Activated naive CD8-positive, alpha-beta T cell treated with anti-CD3 and anti-CD28 coated beads for 36 hours (primary cell): Measurements from ENCODE around the gene RBM46. TPM values are rescaled to one million over a fixed set of nuclear protein-coding genes. Genes with fewer than 3 reads are reported as not detected.
"Not testable (repeated sequence)": the region's sequence is repeated elsewhere in the genome, so short reads cannot be mapped to it uniquely, and the experiment has no call there.

Experiments used
- DNase-seq: peaks from one replicate; pipeline ENCODE4 v3.0.0; 2021
- H3K27ac Mint-ChIP-seq: one replicate; pipeline ENCODE4 v1.8.0; 2022; ENCODE audit warnings: mild to moderate bottlenecking, moderate library complexity, mixed read lengths
- H3K27me3 Mint-ChIP-seq: one replicate; pipeline ENCODE4 v1.8.0; 2022; ENCODE audit warnings: mild to moderate bottlenecking, mixed read lengths
- H3K36me3 Mint-ChIP-seq: one replicate; pipeline ENCODE4 v1.8.0; 2021; ENCODE audit warnings: mild to moderate bottlenecking, mixed read lengths
- H3K4me1 Mint-ChIP-seq: one replicate; pipeline ENCODE4 v1.8.0; 2021; ENCODE audit warnings: mixed read lengths
- H3K4me3 Mint-ChIP-seq: one replicate; pipeline ENCODE4 v1.8.0; 2022; ENCODE audit warnings: mild to moderate bottlenecking, moderate library complexity, mixed read lengths
- H3K9me3 Mint-ChIP-seq: one replicate; pipeline ENCODE4 v1.8.0; 2022; ENCODE audit warnings: mixed read lengths
- total RNA-seq, 2 experiments: library from RNA; stranded (reverse); gene quantifications; one replicate each; pipeline ENCODE4 v1.2.3, GENCODE V29; 2021

Gene RBM46
- total RNA-seq, 2 experiments from 2014 or later, result not detected

GRCh38 chr4:154779362-154779947, 1.6 kb upstream of the RBM46 start:
- H3K36me3 Mint-ChIP-seq, result no peaks in the 10 kb centered on the region
- peaks cover 3% of the 10 kb centered on the region for H3K9me3 Mint-ChIP-seq
- H3K27ac Mint-ChIP-seq, result no peak overlapping the region
- H3K4me1 Mint-ChIP-seq, result no peaks in the 10 kb centered on the region
- H3K4me3 Mint-ChIP-seq, result no peak overlapping the region
- peaks cover 37% of the 10 kb centered on the region for H3K27me3 Mint-ChIP-seq
- DNase-seq, result no peak

GRCh38 chr4:154781983-154782293, 866 bp downstream of the RBM46 start:
- DNase-seq, result no peak
- Mint-ChIP-seq H3K27ac (no peak overlapping the region), H3K27me3 (peaks cover 38% of the 10 kb centered on the region), H3K36me3 (no peaks in the 10 kb centered on the region), H3K4me3 (no peak overlapping the region), H3K9me3 (peaks cover 1% of the 10 kb centered on the region), H3K4me1 (no peaks in the 10 kb centered on the region)

- Mint-ChIP-seq H3K27me3 (peaks cover 5% of the 10 kb centered on the region), H3K36me3 (no peaks in the 10 kb centered on the region), H3K4me1 (no peaks in the 10 kb centered on the region), H3K9me3 (no peaks in the 10 kb centered on the region), H3K4me3 (no peak overlapping the region), H3K27ac (no peak overlapping the region)
- no peak for DNase-seq
Observed at GRCh38 chr4:154807042-154807630, 26.1 kb downstream of the RBM46 start.

- H3K4me1 Mint-ChIP-seq, result no peaks in the 10 kb centered on the region
Observed at GRCh38 chr4:154818230-154818629, 37.2 kb downstream of the RBM46 start.

GRCh38 chr4:154822775-154823174, 41.7 kb downstream of the RBM46 start:
- H3K4me3 Mint-ChIP-seq, result no peak overlapping the region
- no peaks in the 10 kb centered on the region for H3K36me3 Mint-ChIP-seq
- no peak overlapping the region for H3K27ac Mint-ChIP-seq
- no peak for DNase-seq
- no peaks in the 10 kb centered on the region for H3K4me1 Mint-ChIP-seq
- H3K9me3 Mint-ChIP-seq, result no peaks in the 10 kb centered on the region
- peaks cover 8% of the 10 kb centered on the region for H3K27me3 Mint-ChIP-seq

More at GRCh38 chr4:154818230-154818629, 37.2 kb downstream of the RBM46 start:
- DNase-seq, result no peak
- H3K27me3 Mint-ChIP-seq, result peaks cover 7% of the 10 kb centered on the region
- H3K27ac Mint-ChIP-seq, result no peak overlapping the region
- H3K4me3 Mint-ChIP-seq, result no peak overlapping the region
- H3K36me3 Mint-ChIP-seq, result no peaks in the 10 kb centered on the region
- H3K9me3 Mint-ChIP-seq, result no peaks in the 10 kb centered on the region

- Mint-ChIP-seq H3K27ac (no peak overlapping the region), H3K9me3 (peaks cover 11% of the 10 kb centered on the region)
- no peak for DNase-seq
Observed at GRCh38 chr4:154836030-154836429, 55.0 kb downstream of the RBM46 start.

GRCh38 chr4:154836513-154836912, 55.4 kb downstream of the RBM46 start:
- H3K4me3 Mint-ChIP-seq, result no peak overlapping the region
- DNase-seq, result no peak
- no peaks in the 10 kb centered on the region for H3K4me1 Mint-ChIP-seq
- no peaks in the 10 kb centered on the region for H3K36me3 Mint-ChIP-seq
- H3K27me3 Mint-ChIP-seq, result peaks cover 5% of the 10 kb centered on the region
- H3K9me3 Mint-ChIP-seq, result peaks cover 11% of the 10 kb centered on the region
- no peak overlapping the region for H3K27ac Mint-ChIP-seq

More at GRCh38 chr4:154836030-154836429, 55.0 kb downstream of the RBM46 start:
- Mint-ChIP-seq H3K27me3 (peaks cover 5% of the 10 kb centered on the region), H3K4me1 (no peaks in the 10 kb centered on the region), H3K36me3 (no peaks in the 10 kb centered on the region), H3K4me3 (no peak overlapping the region)

GRCh38 chr4:154838155-154838554, 57.1 kb downstream of the RBM46 start:
- no peak for DNase-seq
- Mint-ChIP-seq H3K27me3 (peaks cover 5% of the 10 kb centered on the region), H3K9me3 (peaks cover 6% of the 10 kb centered on the region), H3K27ac (no peak overlapping the region), H3K36me3 (no peaks in the 10 kb centered on the region), H3K4me1 (no peaks in the 10 kb centered on the region), H3K4me3 (no peak overlapping the region)

- peaks cover 5% of the 10 kb centered on the region for H3K27me3 Mint-ChIP-seq
- no peak overlapping the region for H3K4me3 Mint-ChIP-seq
- no peaks in the 10 kb centered on the region for H3K4me1 Mint-ChIP-seq
- no peaks in the 10 kb centered on the region for H3K36me3 Mint-ChIP-seq
- H3K9me3 Mint-ChIP-seq, result peaks cover under 1% of the 10 kb centered on the region
- no peak for DNase-seq
- no peak overlapping the region for H3K27ac Mint-ChIP-seq
Observed at GRCh38 chr4:154838694-154839093, 57.6 kb downstream of the RBM46 start.

- DNase-seq, result no peak
- no peak overlapping the region for H3K27ac Mint-ChIP-seq
- no peaks in the 10 kb centered on the region for H3K27me3 Mint-ChIP-seq
- no peak overlapping the region for H3K4me3 Mint-ChIP-seq
- H3K36me3 Mint-ChIP-seq, result no peaks in the 10 kb centered on the region
- no peaks in the 10 kb centered on the region for H3K9me3 Mint-ChIP-seq
- no peaks in the 10 kb centered on the region for H3K4me1 Mint-ChIP-seq
Observed at GRCh38 chr4:154854362-154854761, 73.3 kb downstream of the RBM46 start.

- no peak for DNase-seq
- H3K4me1 Mint-ChIP-seq, result no peaks in the 10 kb centered on the region
- H3K27ac Mint-ChIP-seq, result no peak overlapping the region
- H3K36me3 Mint-ChIP-seq, result no peaks in the 10 kb centered on the region
- no peak overlapping the region for H3K4me3 Mint-ChIP-seq
- no peaks in the 10 kb centered on the region for H3K27me3 Mint-ChIP-seq
- H3K9me3 Mint-ChIP-seq, result peaks cover 3% of the 10 kb centered on the region
Observed at GRCh38 chr4:154858166-154858565, 77.1 kb downstream of the RBM46 start.

GRCh38 chr4:154868414-154869194, 87.5 kb downstream of the RBM46 start:
- peaks cover 8% of the 10 kb centered on the region for H3K9me3 Mint-ChIP-seq
- H3K27ac Mint-ChIP-seq, result no peak overlapping the region
- no peak overlapping the region for H3K4me3 Mint-ChIP-seq
- H3K36me3 Mint-ChIP-seq, result no peaks in the 10 kb centered on the region
- no peaks in the 10 kb centered on the region for H3K27me3 Mint-ChIP-seq
- DNase-seq, result no peak
- no peaks in the 10 kb centered on the region for H3K4me1 Mint-ChIP-seq

GRCh38 chr4:154869301-154869700, 88.2 kb downstream of the RBM46 start:
- peaks cover 8% of the 10 kb centered on the region for H3K9me3 Mint-ChIP-seq
- H3K27ac Mint-ChIP-seq, result no peak overlapping the region

GRCh38 chr4:154872198-154872597, 91.1 kb downstream of the RBM46 start:
- Mint-ChIP-seq H3K27me3 (no peaks in the 10 kb centered on the region), H3K4me3 (no peak overlapping the region), H3K9me3 (peaks cover 14% of the 10 kb centered on the region), H3K36me3 (no peaks in the 10 kb centered on the region), H3K4me1 (no peaks in the 10 kb centered on the region), H3K27ac (no peak overlapping the region)
- DNase-seq, result no peak

More at GRCh38 chr4:154869301-154869700, 88.2 kb downstream of the RBM46 start:
- no peaks in the 10 kb centered on the region for H3K36me3 Mint-ChIP-seq
- no peak for DNase-seq
- no peaks in the 10 kb centered on the region for H3K27me3 Mint-ChIP-seq
- H3K4me3 Mint-ChIP-seq, result no peak overlapping the region
- no peaks in the 10 kb centered on the region for H3K4me1 Mint-ChIP-seq

GRCh38 chr4:154874049-154874448, 93.0 kb downstream of the RBM46 start:
- H3K27me3 Mint-ChIP-seq, H3K4me1 Mint-ChIP-seq, H3K4me3 Mint-ChIP-seq, DNase-seq, H3K27ac Mint-ChIP-seq, H3K36me3 Mint-ChIP-seq: not testable (repeated sequence)
- H3K9me3 Mint-ChIP-seq, result peaks cover 16% of the 10 kb centered on the region
